Esophagus squamous epithelium (tissue), 4 donors: ENCODE data around the gene THAP11.

Experiments used
- CTCF ChIP-seq, 6 experiments: fragments of 450-650 bp in 4 of 6; fragments of 200-600 bp in 2 of 6; sonication (generic) in 2 of 6; IDR thresholded peaks; one replicate each; pipeline ENCODE4 v1.5.1; 2016 to 2019; ENCODE audit warnings: antibody characterized with exemption in 6 of 6, mild to moderate bottlenecking in 4 of 6, moderate library complexity in 4 of 6
- POLR2A ChIP-seq, 4 donors: fragments of 450-650 bp; IDR thresholded peaks; one replicate each; pipeline ENCODE4 v1.6.1; 2017; ENCODE audit warnings: antibody characterized with exemption in 4 of 4, mild to moderate bottlenecking in 4 of 4, moderate library complexity in 3 of 4

- TF ChIP-seq CTCF (IDR thresholded peaks at IDR 0.05): no peak
- no peak for TF ChIP-seq POLR2A (IDR thresholded peaks at IDR 0.05)
These were observed 1.2 kb downstream of the THAP11 start for GRCh38 chr16:67843343-67843765.
